Measurements from ENCODE around the gene ATP6V0A1. TPM values are rescaled to one million over a fixed set of nuclear protein-coding genes. Genes with fewer than 3 reads are reported as not detected.

The ATP6V0A1 gene
- total RNA-seq, 4 donors from 2014 or later, result 51.9 to 74.9 (median 63.9) TPM

DNA sequence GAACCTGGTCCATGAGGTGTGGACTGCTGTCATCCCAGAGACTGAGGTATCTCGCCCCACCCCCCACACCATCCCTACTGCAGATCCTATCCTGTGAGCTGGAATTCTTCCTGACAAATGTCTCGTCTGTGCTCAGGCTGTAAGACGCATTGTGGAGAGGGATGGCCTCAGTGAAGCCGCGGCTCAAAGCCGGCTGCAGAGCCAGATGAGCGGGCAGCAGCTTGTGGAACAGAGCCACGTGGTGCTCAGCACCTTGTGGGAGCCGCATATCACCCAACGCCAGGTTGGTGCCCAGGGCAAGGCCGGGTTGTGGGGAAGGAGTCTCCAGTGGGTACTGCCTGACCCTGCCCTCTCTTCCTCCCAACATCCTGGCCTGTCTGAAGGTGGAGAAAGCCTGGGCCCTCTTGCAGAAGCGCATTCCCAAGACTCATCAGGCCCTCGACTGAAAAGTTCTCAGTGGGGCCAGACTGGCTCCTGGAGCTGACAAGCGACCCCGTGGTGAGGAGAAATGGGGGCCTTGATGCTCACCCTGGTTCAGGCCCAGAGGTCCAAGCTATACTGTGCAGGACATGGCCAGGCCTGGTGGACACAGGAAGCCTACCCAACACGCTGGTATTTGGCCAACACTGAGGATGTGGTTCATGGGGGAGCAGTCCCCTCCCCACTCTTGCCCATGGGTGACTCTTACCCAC, 107.0 kb downstream of the ATP6V0A1 start:
- DNase-seq (ENCODE audit: extremely low spot score), result no peak
- TF ChIP-seq, protein P1, sequence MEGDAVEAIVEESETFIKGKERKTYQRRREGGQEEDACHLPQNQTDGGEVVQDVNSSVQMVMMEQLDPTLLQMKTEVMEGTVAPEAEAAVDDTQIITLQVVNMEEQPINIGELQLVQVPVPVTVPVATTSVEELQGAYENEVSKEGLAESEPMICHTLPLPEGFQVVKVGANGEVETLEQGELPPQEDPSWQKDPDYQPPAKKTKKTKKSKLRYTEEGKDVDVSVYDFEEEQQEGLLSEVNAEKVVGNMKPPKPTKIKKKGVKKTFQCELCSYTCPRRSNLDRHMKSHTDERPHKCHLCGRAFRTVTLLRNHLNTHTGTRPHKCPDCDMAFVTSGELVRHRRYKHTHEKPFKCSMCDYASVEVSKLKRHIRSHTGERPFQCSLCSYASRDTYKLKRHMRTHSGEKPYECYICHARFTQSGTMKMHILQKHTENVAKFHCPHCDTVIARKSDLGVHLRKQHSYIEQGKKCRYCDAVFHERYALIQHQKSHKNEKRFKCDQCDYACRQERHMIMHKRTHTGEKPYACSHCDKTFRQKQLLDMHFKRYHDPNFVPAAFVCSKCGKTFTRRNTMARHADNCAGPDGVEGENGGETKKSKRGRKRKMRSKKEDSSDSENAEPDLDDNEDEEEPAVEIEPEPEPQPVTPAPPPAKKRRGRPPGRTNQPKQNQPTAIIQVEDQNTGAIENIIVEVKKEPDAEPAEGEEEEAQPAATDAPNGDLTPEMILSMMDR (IDR thresholded peaks at IDR 0.05), result no peak
- TF ChIP-seq POLR2A (IDR thresholded peaks at IDR 0.05; ENCODE audit: low read depth) (no peak), EP300 (IDR thresholded peaks at IDR 0.05) (no peak), POLR2AphosphoS5 (IDR thresholded peaks at IDR 0.05) (no peak)
- WGBS, result 81% methylated on average over 8 of the region's 16 CpGs
- H3K27ac ChIP-seq (replicated peaks in 1 of 4), result peak overlapping the region; percentile 90 to 97 (median 94)
- H3K36me3 ChIP-seq, result peaks cover 27 to 53% (median 49%) of the 10 kb centered on the region in 4 donors
- intact Hi-C loops (cut with DNase I), result no loop called here
- H3K4me1 ChIP-seq, result peaks cover 44 to 75% (median 60%) of the 10 kb centered on the region in 4 donors
- no peaks in the 10 kb centered on the region for H3K9me3 ChIP-seq
- H3K27me3 ChIP-seq, result no peaks in the 10 kb centered on the region
- H3K4me3 ChIP-seq, result peak overlapping the region in 1 of 4 donors; percentile 99

DNA sequence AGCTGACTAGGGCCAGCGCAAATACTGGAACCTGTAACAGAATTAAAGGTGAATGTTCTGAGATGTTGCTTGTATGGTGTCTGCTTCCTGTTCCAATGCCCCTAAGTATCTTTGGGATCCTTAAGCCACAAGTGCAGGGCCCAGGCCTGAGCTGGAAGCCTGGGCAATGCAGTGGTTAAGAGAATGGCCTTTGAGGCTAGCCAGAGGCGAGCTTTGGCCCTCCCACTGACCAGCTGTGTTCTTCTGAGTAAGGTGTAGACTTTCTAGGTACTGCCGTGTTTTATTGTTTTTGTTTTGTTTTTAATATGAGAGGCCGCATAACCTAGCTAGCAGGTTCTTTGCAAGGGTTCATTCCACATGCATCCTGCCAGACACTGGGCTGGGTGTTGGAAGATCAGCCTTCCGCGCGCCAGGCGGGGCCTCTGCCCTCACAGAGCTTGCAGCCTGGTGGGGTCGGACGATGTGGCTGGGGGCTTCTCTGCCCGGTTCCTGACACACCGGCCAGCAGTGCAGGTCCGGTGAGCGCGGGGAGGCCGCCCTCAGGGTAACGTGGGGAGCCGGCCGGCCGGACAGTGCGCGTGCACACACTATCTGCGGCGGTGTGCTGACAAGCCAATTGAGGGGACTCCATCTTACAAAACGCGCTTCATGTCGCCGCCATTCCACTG, 107.7 kb downstream of the ATP6V0A1 start:
- intact Hi-C loops (cut with DNase I), result no loop called here
- no peaks in the 10 kb centered on the region for H3K9me3 ChIP-seq
- peak overlapping the region; percentile 90 to 97 (median 94) for H3K27ac ChIP-seq (replicated peaks in 1 of 4)
- 27% methylated on average over 25 of the region's 28 CpGs for WGBS
- DNase-seq (ENCODE audit: extremely low spot score), result no peak
- H3K27me3 ChIP-seq, result no peaks in the 10 kb centered on the region
- peaks cover 32 to 60% (median 56%) of the 10 kb centered on the region in 4 donors for H3K36me3 ChIP-seq
- peak overlapping the region; percentile 68 to 99 (median 98) for H3K4me3 ChIP-seq
- H3K4me1 ChIP-seq, result peaks cover 42 to 74% (median 54%) of the 10 kb centered on the region in 4 donors
- TF ChIP-seq POLR2AphosphoS5 (IDR thresholded peaks at IDR 0.05), result no peak
- no peak for TF ChIP-seq EP300 (IDR thresholded peaks at IDR 0.05)
- TF ChIP-seq, protein P1 (IDR thresholded peaks at IDR 0.05), result no peak
- no peak for TF ChIP-seq POLR2A (IDR thresholded peaks at IDR 0.05; ENCODE audit: low read depth)

DNA sequence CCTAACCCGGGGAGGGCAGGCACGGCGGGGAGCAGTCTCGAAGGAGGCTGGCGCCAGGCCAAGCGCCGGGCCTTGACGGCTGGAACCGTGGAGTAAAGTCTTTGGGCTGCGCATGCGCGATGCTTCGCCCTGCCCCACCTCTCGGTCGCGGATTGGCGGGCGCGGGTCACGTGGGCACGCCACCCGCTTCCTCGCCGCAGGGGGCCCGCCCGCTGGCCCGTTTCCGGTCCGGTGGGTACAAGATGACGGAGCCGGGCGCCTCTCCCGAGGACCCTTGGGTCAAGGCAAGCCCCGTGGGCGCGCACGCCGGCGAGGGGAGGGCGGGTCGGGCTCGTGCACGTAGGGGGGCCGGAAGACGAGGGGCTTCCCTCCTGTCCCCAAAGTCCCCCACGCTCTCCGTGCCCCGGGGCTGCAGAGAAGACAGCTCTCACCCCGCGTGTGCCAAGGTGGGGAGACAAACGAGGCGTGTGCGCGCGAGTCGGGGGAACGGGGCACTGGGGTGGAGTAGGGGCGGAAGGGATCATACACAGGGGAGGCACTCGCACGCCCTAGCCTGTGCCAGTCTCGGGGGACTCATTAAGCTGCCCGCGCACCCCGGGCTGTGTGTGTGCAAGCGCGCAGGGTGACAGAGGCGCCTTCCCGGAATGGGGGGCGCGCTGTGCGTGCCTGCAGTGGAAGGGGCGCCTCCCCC, 108.3 kb downstream of the ATP6V0A1 start, which contains the start of gene MLX:
Gene MLX (plus strand): TSS at position 218 of the 691 bp plus-strand sequence. CDS start 25 bp downstream, at position 243.
- TF ChIP-seq POLR2A (IDR thresholded peaks at IDR 0.05; ENCODE audit: low read depth) (peak; percentile 13), POLR2AphosphoS5 (IDR thresholded peaks at IDR 0.05) (peak; percentile 83 to 95), EP300 (IDR thresholded peaks at IDR 0.05) (no peak)
- TF ChIP-seq, protein P1 (IDR thresholded peaks at IDR 0.05), result no peak
- H3K27me3 ChIP-seq, result no peaks in the 10 kb centered on the region
- peak within 1 kb of the TSS; percentile 90 to 97 (median 94) for H3K27ac ChIP-seq (replicated peaks in 1 of 4)
- intact Hi-C loops (cut with DNase I), result no loop called here
- peaks cover 39 to 67% (median 63%) of the 10 kb centered on the region in 4 donors for H3K36me3 ChIP-seq
- 0% methylated on average over 20 of the region's 72 CpGs for WGBS
- H3K4me1 ChIP-seq, result peaks cover 38 to 76% (median 50%) of the 10 kb centered on the region in 4 donors
- peak; percentile 99 for DNase-seq (ENCODE audit: extremely low spot score)
- no peaks in the 10 kb centered on the region for H3K9me3 ChIP-seq
- peak within 1 kb of the TSS; percentile 68 to 99 (median 98) for H3K4me3 ChIP-seq

DNA sequence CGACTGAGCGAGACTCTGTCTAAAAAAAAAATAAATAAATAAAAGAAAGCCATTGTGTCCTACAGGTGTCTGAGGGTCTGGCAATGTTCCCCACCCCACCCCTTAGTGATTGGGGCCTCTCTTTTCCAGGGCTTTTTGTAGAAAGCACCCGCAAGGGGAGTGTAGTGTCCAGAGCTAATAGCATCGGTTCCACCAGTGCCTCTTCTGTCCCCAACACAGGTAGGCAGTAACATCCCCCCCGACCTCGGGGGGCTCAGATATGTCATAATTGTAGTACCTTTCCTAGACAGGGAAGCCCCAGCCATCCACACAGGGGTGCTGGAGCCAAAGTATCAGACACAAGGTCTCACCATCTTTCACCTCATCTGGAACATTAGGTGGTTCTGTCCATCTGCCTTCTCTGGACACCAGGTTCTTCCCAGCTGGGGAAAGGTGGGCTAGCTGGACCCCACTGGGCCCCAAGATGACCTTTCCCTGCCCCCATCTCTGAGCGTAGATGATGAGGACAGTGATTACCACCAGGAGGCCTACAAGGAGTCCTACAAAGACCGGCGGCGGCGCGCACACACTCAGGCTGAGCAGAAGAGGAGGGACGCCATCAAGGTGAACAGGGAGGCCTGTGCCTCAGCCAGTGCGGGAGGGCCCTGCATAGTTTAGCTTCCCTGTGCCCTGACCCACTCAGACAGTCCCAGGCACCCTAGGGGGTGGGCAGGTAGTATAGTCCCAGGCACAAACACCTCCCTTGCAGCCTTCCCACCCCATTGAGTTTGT, 109.8 kb downstream of the ATP6V0A1 start:
- TF ChIP-seq, protein P1 (IDR thresholded peaks at IDR 0.05), result no peak
- TF ChIP-seq POLR2AphosphoS5 (IDR thresholded peaks at IDR 0.05) (no peak), EP300 (IDR thresholded peaks at IDR 0.05) (no peak), POLR2A (IDR thresholded peaks at IDR 0.05; ENCODE audit: low read depth) (no peak)
- H3K4me1 ChIP-seq, result peaks cover 28 to 62% (median 37%) of the 10 kb centered on the region in 4 donors
- peak overlapping the region; percentile 90 to 97 (median 94) for H3K27ac ChIP-seq (replicated peaks in 1 of 4)
- WGBS, result 91% methylated on average over 12 of the region's 14 CpGs
- DNase-seq (ENCODE audit: extremely low spot score), result no peak
- H3K9me3 ChIP-seq, result no peaks in the 10 kb centered on the region
- intact Hi-C loops (cut with DNase I), result no loop called here
- no peaks in the 10 kb centered on the region for H3K27me3 ChIP-seq
- H3K36me3 ChIP-seq, result peaks cover 54 to 81% (median 78%) of the 10 kb centered on the region in 4 donors
- H3K4me3 ChIP-seq, result no peak overlapping the region
